Activated T-helper 17 cell treated with anti-CD3 and anti-CD28 coated beads, Interleukin-2, amount 50 U/mL, for 72 hours (primary cell): Measurements from ENCODE around the gene ZNF280D. TPM values are rescaled to one million over a fixed set of nuclear protein-coding genes. Genes with fewer than 3 reads are reported as not detected.
"Not testable (repeated sequence)": the region's sequence is repeated elsewhere in the genome, so short reads cannot be mapped to it uniquely, and the experiment has no call there.

Experiments used
- ATAC-seq: fragments of 150-1000 bp; cut with Tn5 transposase; replicated peaks from 2 replicates; pipeline ENCODE4 v1.10.0; 2021; ENCODE audit warnings: mild to moderate bottlenecking, moderate library complexity
- H3K27ac Mint-ChIP-seq: one replicate; pipeline ENCODE4 v1.8.0; 2022; ENCODE audit warnings: mixed read lengths
- H3K27me3 Mint-ChIP-seq: one replicate; pipeline ENCODE4 v1.8.0; 2022; ENCODE audit warnings: mixed read lengths
- H3K36me3 Mint-ChIP-seq: one replicate; pipeline ENCODE4 v1.8.0; 2022; ENCODE audit warnings: low read depth, mild to moderate bottlenecking, mixed read lengths
- H3K4me1 Mint-ChIP-seq: one replicate; pipeline ENCODE4 v1.8.0; 2022; ENCODE audit warnings: mixed read lengths
- H3K4me3 Mint-ChIP-seq: one replicate; pipeline ENCODE4 v1.8.0; 2022; ENCODE audit warnings: mild to moderate bottlenecking, mixed read lengths
- H3K9me3 Mint-ChIP-seq: one replicate; pipeline ENCODE4 v1.8.0; 2022; ENCODE audit warnings: mixed read lengths
- total RNA-seq, 2 donors: library from RNA; stranded (reverse); gene quantifications; one replicate each; pipeline ENCODE4 v1.2.3, GENCODE V29; 2022

Gene ZNF280D
- 10 to 100 TPM; 16.3 to 18.4 TPM for total RNA-seq

- Mint-ChIP-seq H3K4me3 (peak within 1 kb of the TSS; percentile 93), H3K27me3 (no peaks in the 10 kb centered on the region), H3K27ac (peak within 1 kb of the TSS; percentile 98), H3K9me3 (no peaks in the 10 kb centered on the region), H3K4me1 (peaks cover 16% of the 10 kb centered on the region), H3K36me3 (peaks cover 11% of the 10 kb centered on the region)
- peak; percentile 88 for ATAC-seq
Observed at GRCh38 chr15:56733136-56734012, at the start of gene ZNF280D. ZNF280D (minus strand) TSS chr15:56733509; CDS start chr15:56707109, 26,400 bp downstream.

- ATAC-seq: no peak
- no peaks in the 10 kb centered on the region for H3K36me3 Mint-ChIP-seq
- H3K4me1 Mint-ChIP-seq: peaks cover 11% of the 10 kb centered on the region
- H3K27ac Mint-ChIP-seq: no peak overlapping the region
- H3K4me3 Mint-ChIP-seq: no peak overlapping the region
- no peaks in the 10 kb centered on the region for H3K9me3 Mint-ChIP-seq
- peaks cover 8% of the 10 kb centered on the region for H3K27me3 Mint-ChIP-seq
Observed at GRCh38 chr15:56782306-56782705, 49.0 kb upstream of the ZNF280D start.

GRCh38 chr15:56781666-56782065, 48.4 kb upstream of the ZNF280D start:
- no peak for ATAC-seq
- Mint-ChIP-seq H3K9me3 (no peaks in the 10 kb centered on the region), H3K4me3 (no peak overlapping the region), H3K4me1 (peaks cover 8% of the 10 kb centered on the region), H3K27ac (no peak overlapping the region), H3K27me3 (peaks cover 8% of the 10 kb centered on the region), H3K36me3 (no peaks in the 10 kb centered on the region)

GRCh38 chr15:56780102-56780725, 46.9 kb upstream of the ZNF280D start:
- peak overlapping the region; percentile 35 for H3K4me3 Mint-ChIP-seq
- H3K4me1 Mint-ChIP-seq, H3K36me3 Mint-ChIP-seq, H3K9me3 Mint-ChIP-seq: not testable (repeated sequence)
- H3K27me3 Mint-ChIP-seq: peaks cover 11% of the 10 kb centered on the region
- peak; percentile 54 for ATAC-seq
- peak overlapping the region; percentile 25 for H3K27ac Mint-ChIP-seq

- not testable (repeated sequence) for H3K36me3 Mint-ChIP-seq, H3K27ac Mint-ChIP-seq, H3K9me3 Mint-ChIP-seq, ATAC-seq, H3K4me1 Mint-ChIP-seq, H3K4me3 Mint-ChIP-seq
- H3K27me3 Mint-ChIP-seq: peaks cover 11% of the 10 kb centered on the region
Observed at GRCh38 chr15:56779449-56779848, 46.1 kb upstream of the ZNF280D start.

- Mint-ChIP-seq H3K27me3 (peaks cover 14% of the 10 kb centered on the region), H3K9me3 (no peaks in the 10 kb centered on the region), H3K36me3 (no peaks in the 10 kb centered on the region), H3K4me3 (no peak overlapping the region), H3K27ac (no peak overlapping the region), H3K4me1 (peaks cover 4% of the 10 kb centered on the region)
- ATAC-seq: no peak
Observed at GRCh38 chr15:56778761-56779160, 45.5 kb upstream of the ZNF280D start.

GRCh38 chr15:56776839-56777238, 43.5 kb upstream of the ZNF280D start:
- H3K4me1 Mint-ChIP-seq: peaks cover 4% of the 10 kb centered on the region
- no peak overlapping the region for H3K27ac Mint-ChIP-seq
- H3K27me3 Mint-ChIP-seq: peaks cover 19% of the 10 kb centered on the region
- ATAC-seq: no peak
- no peaks in the 10 kb centered on the region for H3K36me3 Mint-ChIP-seq
- no peak overlapping the region for H3K4me3 Mint-ChIP-seq
- no peaks in the 10 kb centered on the region for H3K9me3 Mint-ChIP-seq

- no peak overlapping the region for H3K27ac Mint-ChIP-seq
- H3K9me3 Mint-ChIP-seq: no peaks in the 10 kb centered on the region
- H3K4me3 Mint-ChIP-seq: no peak overlapping the region
- H3K4me1 Mint-ChIP-seq: peaks cover 4% of the 10 kb centered on the region
- H3K27me3 Mint-ChIP-seq: peaks cover 19% of the 10 kb centered on the region
- H3K36me3 Mint-ChIP-seq: no peaks in the 10 kb centered on the region
- no peak for ATAC-seq
Observed at GRCh38 chr15:56775641-56776040, 42.3 kb upstream of the ZNF280D start.

- Mint-ChIP-seq H3K9me3 (no peaks in the 10 kb centered on the region), H3K27ac (no peak overlapping the region), H3K36me3 (no peaks in the 10 kb centered on the region), H3K27me3 (peaks cover 19% of the 10 kb centered on the region), H3K4me1 (no peaks in the 10 kb centered on the region), H3K4me3 (no peak overlapping the region)
- ATAC-seq: no peak
Observed at GRCh38 chr15:56774356-56774755, 41.0 kb upstream of the ZNF280D start.

- no peak overlapping the region for H3K4me3 Mint-ChIP-seq
- no peaks in the 10 kb centered on the region for H3K36me3 Mint-ChIP-seq
- no peak overlapping the region for H3K27ac Mint-ChIP-seq
- peaks cover 15% of the 10 kb centered on the region for H3K27me3 Mint-ChIP-seq
- no peaks in the 10 kb centered on the region for H3K9me3 Mint-ChIP-seq
- no peak for ATAC-seq
- H3K4me1 Mint-ChIP-seq: no peaks in the 10 kb centered on the region
Observed at GRCh38 chr15:56772868-56773639, 39.7 kb upstream of the ZNF280D start.

GRCh38 chr15:56770173-56770572, 36.9 kb upstream of the ZNF280D start:
- H3K4me1 Mint-ChIP-seq: peaks cover 18% of the 10 kb centered on the region
- peaks cover 8% of the 10 kb centered on the region for H3K27me3 Mint-ChIP-seq
- H3K9me3 Mint-ChIP-seq: no peaks in the 10 kb centered on the region
- H3K4me3 Mint-ChIP-seq: no peak overlapping the region
- H3K27ac Mint-ChIP-seq: no peak overlapping the region
- ATAC-seq: no peak
- H3K36me3 Mint-ChIP-seq: no peaks in the 10 kb centered on the region

- peak; percentile 92 for ATAC-seq
- H3K4me3 Mint-ChIP-seq: peak overlapping the region; percentile 52
- no peaks in the 10 kb centered on the region for H3K27me3 Mint-ChIP-seq
- peaks cover 21% of the 10 kb centered on the region for H3K4me1 Mint-ChIP-seq
- no peaks in the 10 kb centered on the region for H3K36me3 Mint-ChIP-seq
- H3K27ac Mint-ChIP-seq: peak overlapping the region; percentile 95
- H3K9me3 Mint-ChIP-seq: no peaks in the 10 kb centered on the region
Observed at GRCh38 chr15:56767315-56767714, 34.0 kb upstream of the ZNF280D start.

- H3K36me3 Mint-ChIP-seq: no peaks in the 10 kb centered on the region
- peak overlapping the region; percentile 32 for H3K4me3 Mint-ChIP-seq
- peak overlapping the region; percentile 72 for H3K27ac Mint-ChIP-seq
- no peaks in the 10 kb centered on the region for H3K27me3 Mint-ChIP-seq
- ATAC-seq: peak; percentile 53
- peaks cover 21% of the 10 kb centered on the region for H3K4me1 Mint-ChIP-seq
- H3K9me3 Mint-ChIP-seq: no peaks in the 10 kb centered on the region
Observed at GRCh38 chr15:56765251-56765650, 31.9 kb upstream of the ZNF280D start.

- no peak overlapping the region for H3K4me3 Mint-ChIP-seq
- H3K36me3 Mint-ChIP-seq: no peaks in the 10 kb centered on the region
- peak overlapping the region; percentile 20 for H3K27ac Mint-ChIP-seq
- ATAC-seq: no peak
- no peaks in the 10 kb centered on the region for H3K9me3 Mint-ChIP-seq
- peaks cover 21% of the 10 kb centered on the region for H3K4me1 Mint-ChIP-seq
- H3K27me3 Mint-ChIP-seq: no peaks in the 10 kb centered on the region
Observed at GRCh38 chr15:56763141-56763895, 30.0 kb upstream of the ZNF280D start.
